IPS DF 6.9 (cell line): ENCODE results near the gene RACGAP1.

Source experiments
- DNase-seq: peaks from one replicate; pipeline ENCODE4 v3.0.0-alpha.2; 2013; ENCODE audit warnings: low read depth, low spot score
- H3K27ac ChIP-seq: one replicate; pipeline ENCODE4 v1.5.1; 2013; ENCODE audit warnings: low read length, control low read depth
- H3K27me3 ChIP-seq: 2 replicates; pipeline ENCODE4 v1.6.1; 2013; ENCODE audit warnings: mild to moderate bottlenecking, low read length; ENCODE audit not compliant: control insufficient read depth, insufficient read depth
- H3K36me3 ChIP-seq: 2 replicates; pipeline ENCODE4 v1.6.1; 2013; ENCODE audit warnings: low read length; ENCODE audit not compliant: control insufficient read depth, insufficient read depth
- H3K4me1 ChIP-seq: 2 replicates; pipeline ENCODE4 v1.6.1; 2013; ENCODE audit warnings: low read length; ENCODE audit not compliant: control insufficient read depth, insufficient read depth
- H3K4me3 ChIP-seq: 2 replicates; pipeline ENCODE4 v1.5.1; 2013; ENCODE audit warnings: mild to moderate bottlenecking, low read length
- H3K9me3 ChIP-seq: 2 replicates; pipeline ENCODE4 v1.6.1; 2013; ENCODE audit warnings: low read length, inconsistent platforms; ENCODE audit not compliant: control insufficient read depth, insufficient read depth
- WGBS: extraction: QIAGEN DNeasy Blood & Tissue Kit; methylation state at CpG from one replicate; pipeline ENCODE4 v1.1.7; 2013; ENCODE audit warnings: mixed read lengths, missing lambda C conversion rate; ENCODE audit not compliant: insufficient read length, insufficient coverage; 5-methylcytosine and 5-hydroxymethylcytosine counted together

The RACGAP1 gene

GRCh38 chr12:50055831-50056638 lies 30.7 kb upstream of the RACGAP1 start:
- Histone ChIP-seq H3K9me3 (no peaks in the 10 kb centered on the region), H3K4me3 (no peak overlapping the region)
- DNase-seq, result no peak

GRCh38 chr12:50053583-50053982 lies 28.3 kb upstream of the RACGAP1 start:
- no peak for DNase-seq
- peaks cover 52% of the 10 kb centered on the region for H3K27me3 ChIP-seq
- no peak overlapping the region for H3K27ac ChIP-seq
- peaks cover 4% of the 10 kb centered on the region for H3K4me1 ChIP-seq
- H3K9me3 ChIP-seq, result no peaks in the 10 kb centered on the region
- H3K36me3 ChIP-seq, result no peaks in the 10 kb centered on the region
- no peak overlapping the region for H3K4me3 ChIP-seq
- no CpG with 5 or more reads among the region's 1 CpG for WGBS

More at GRCh38 chr12:50055831-50056638, 30.7 kb upstream of the RACGAP1 start:
- H3K27me3 ChIP-seq, result peaks cover 49% of the 10 kb centered on the region
- no CpG with 5 or more reads among the region's 17 CpGs for WGBS
- no peak overlapping the region for H3K27ac ChIP-seq
- H3K4me1 ChIP-seq, result peaks cover 4% of the 10 kb centered on the region
- no peaks in the 10 kb centered on the region for H3K36me3 ChIP-seq

- peaks cover 47% of the 10 kb centered on the region for H3K27me3 ChIP-seq
- no peak overlapping the region for H3K27ac ChIP-seq
- no peaks in the 10 kb centered on the region for H3K36me3 ChIP-seq
- no peak for DNase-seq
- H3K4me3 ChIP-seq, result no peak overlapping the region
- H3K4me1 ChIP-seq, result peaks cover 4% of the 10 kb centered on the region
- no CpG with 5 or more reads among the region's 7 CpGs for WGBS
- no peaks in the 10 kb centered on the region for H3K9me3 ChIP-seq
These were observed 27.7 kb upstream of the RACGAP1 start for GRCh38 chr12:50052964-50053363.

- peaks cover 4% of the 10 kb centered on the region for H3K4me1 ChIP-seq
- no peak overlapping the region for H3K4me3 ChIP-seq
- H3K27ac ChIP-seq, result no peak overlapping the region
- H3K9me3 ChIP-seq, result no peaks in the 10 kb centered on the region
- no peaks in the 10 kb centered on the region for H3K36me3 ChIP-seq
- H3K27me3 ChIP-seq, result peaks cover 49% of the 10 kb centered on the region
- no peak for DNase-seq
These were observed 27.2 kb upstream of the RACGAP1 start for GRCh38 chr12:50052544-50052943.

GRCh38 chr12:50051101-50051806 lies 26.0 kb upstream of the RACGAP1 start:
- no peaks in the 10 kb centered on the region for H3K9me3 ChIP-seq
- DNase-seq, result no peak
- H3K4me3 ChIP-seq, result no peak overlapping the region; the same call in 1 of the 2 replicates
- H3K27ac ChIP-seq, result no peak overlapping the region
- WGBS, result no CpG with 5 or more reads among the region's 14 CpGs
- no peaks in the 10 kb centered on the region for H3K36me3 ChIP-seq
- no peaks in the 10 kb centered on the region for H3K4me1 ChIP-seq
- H3K27me3 ChIP-seq, result peaks cover 39% of the 10 kb centered on the region

GRCh38 chr12:50050410-50051098 lies 25.3 kb upstream of the RACGAP1 start:
- H3K27ac ChIP-seq, result no peak overlapping the region
- H3K36me3 ChIP-seq, result no peaks in the 10 kb centered on the region
- H3K4me1 ChIP-seq, result no peaks in the 10 kb centered on the region
- H3K9me3 ChIP-seq, result no peaks in the 10 kb centered on the region
- no peak for DNase-seq
- no CpG with 5 or more reads among the region's 37 CpGs for WGBS
- H3K4me3 ChIP-seq, result peak overlapping the region; percentile 19; the same call in 1 of the 2 replicates
- H3K27me3 ChIP-seq, result peaks cover 35% of the 10 kb centered on the region

GRCh38 chr12:50050119-50050385 lies 24.8 kb upstream of the RACGAP1 start:
- H3K27ac ChIP-seq, result no peak overlapping the region

GRCh38 chr12:50049254-50050118 lies 24.2 kb upstream of the RACGAP1 start:
- 100% methylated on average over 1 of the region's 3 CpGs for WGBS
- DNase-seq, result no peak
- Histone ChIP-seq H3K36me3 (no peaks in the 10 kb centered on the region), H3K27me3 (peaks cover 34% of the 10 kb centered on the region), H3K9me3 (no peaks in the 10 kb centered on the region), H3K4me3 (no peak overlapping the region), H3K4me1 (no peaks in the 10 kb centered on the region), H3K27ac (no peak overlapping the region)

More at GRCh38 chr12:50050119-50050385, 24.8 kb upstream of the RACGAP1 start:
- Histone ChIP-seq H3K4me1 (no peaks in the 10 kb centered on the region), H3K9me3 (no peaks in the 10 kb centered on the region), H3K36me3 (no peaks in the 10 kb centered on the region), H3K27me3 (peaks cover 34% of the 10 kb centered on the region), H3K4me3 (no peak overlapping the region)
- no peak for DNase-seq
- no CpG with 5 or more reads among the region's 3 CpGs for WGBS

GRCh38 chr12:50047693-50048250 lies 22.5 kb upstream of the RACGAP1 start:
- H3K9me3 ChIP-seq, result no peaks in the 10 kb centered on the region
- WGBS, result no CpG with 5 or more reads among the region's 7 CpGs
- H3K4me1 ChIP-seq, result no peaks in the 10 kb centered on the region
- no peak for DNase-seq
- H3K36me3 ChIP-seq, result no peaks in the 10 kb centered on the region
- peaks cover 22% of the 10 kb centered on the region for H3K27me3 ChIP-seq
- no peak overlapping the region for H3K4me3 ChIP-seq
- no peak overlapping the region for H3K27ac ChIP-seq

- Histone ChIP-seq H3K27ac (no peak overlapping the region), H3K36me3 (no peaks in the 10 kb centered on the region), H3K4me1 (no peaks in the 10 kb centered on the region), H3K4me3 (no peak overlapping the region), H3K27me3 (peaks cover 3% of the 10 kb centered on the region; the same call in 1 of the 2 replicates), H3K9me3 (no peaks in the 10 kb centered on the region)
- no CpG with 5 or more reads among the region's 6 CpGs for WGBS
- DNase-seq, result no peak
These were observed 18.6 kb upstream of the RACGAP1 start for GRCh38 chr12:50043854-50044253.
